ENCODE results near the gene CCNK.

CCNK gene

GRCh38 chr14:99462210-99462609 lies 19.0 kb upstream of the CCNK start:
- Histone ChIP-seq H3K4me2 (ENCODE audit: low read length) (no peak overlapping the region), H3K9ac (no peak overlapping the region), H2AFZ (no peak overlapping the region), H3K4me1 (no peaks in the 10 kb centered on the region), H3K27ac (no peak overlapping the region), H3K27me3 (ENCODE audit: control insufficient read depth, insufficient read depth, low read length) (no peaks in the 10 kb centered on the region), H3K79me2 (peaks cover 9% of the 10 kb centered on the region), H3K4me3 (ENCODE audit: low read depth, low read length) (no peak overlapping the region), H3K36me3 (ENCODE audit: control insufficient read depth, insufficient read depth, low read length) (no peaks in the 10 kb centered on the region), H3K9me3 (ENCODE audit: control insufficient read depth, low read length) (no peaks in the 10 kb centered on the region)
- TF ChIP-seq, protein P1, sequence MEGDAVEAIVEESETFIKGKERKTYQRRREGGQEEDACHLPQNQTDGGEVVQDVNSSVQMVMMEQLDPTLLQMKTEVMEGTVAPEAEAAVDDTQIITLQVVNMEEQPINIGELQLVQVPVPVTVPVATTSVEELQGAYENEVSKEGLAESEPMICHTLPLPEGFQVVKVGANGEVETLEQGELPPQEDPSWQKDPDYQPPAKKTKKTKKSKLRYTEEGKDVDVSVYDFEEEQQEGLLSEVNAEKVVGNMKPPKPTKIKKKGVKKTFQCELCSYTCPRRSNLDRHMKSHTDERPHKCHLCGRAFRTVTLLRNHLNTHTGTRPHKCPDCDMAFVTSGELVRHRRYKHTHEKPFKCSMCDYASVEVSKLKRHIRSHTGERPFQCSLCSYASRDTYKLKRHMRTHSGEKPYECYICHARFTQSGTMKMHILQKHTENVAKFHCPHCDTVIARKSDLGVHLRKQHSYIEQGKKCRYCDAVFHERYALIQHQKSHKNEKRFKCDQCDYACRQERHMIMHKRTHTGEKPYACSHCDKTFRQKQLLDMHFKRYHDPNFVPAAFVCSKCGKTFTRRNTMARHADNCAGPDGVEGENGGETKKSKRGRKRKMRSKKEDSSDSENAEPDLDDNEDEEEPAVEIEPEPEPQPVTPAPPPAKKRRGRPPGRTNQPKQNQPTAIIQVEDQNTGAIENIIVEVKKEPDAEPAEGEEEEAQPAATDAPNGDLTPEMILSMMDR (IDR thresholded peaks at IDR 0.05): no peak

- H3K9ac ChIP-seq: no peak overlapping the region
- no peak overlapping the region for H3K4me2 ChIP-seq (ENCODE audit: low read length)
- H3K36me3 ChIP-seq (ENCODE audit: control insufficient read depth, insufficient read depth, low read length): no peaks in the 10 kb centered on the region
- no peaks in the 10 kb centered on the region for H3K27me3 ChIP-seq (ENCODE audit: control insufficient read depth, insufficient read depth, low read length)
- H3K4me1 ChIP-seq: peaks cover 4% of the 10 kb centered on the region
- peaks cover 16% of the 10 kb centered on the region for H3K79me2 ChIP-seq
- TF ChIP-seq, protein P1 (IDR thresholded peaks at IDR 0.05): no peak
- no peak overlapping the region for H3K27ac ChIP-seq
- H3K9me3 ChIP-seq (ENCODE audit: control insufficient read depth, low read length): no peaks in the 10 kb centered on the region
- H2AFZ ChIP-seq: no peak overlapping the region
- no peak overlapping the region for H3K4me3 ChIP-seq (ENCODE audit: low read depth, low read length)
These were observed 17.2 kb upstream of the CCNK start for GRCh38 chr14:99463974-99464373.

DNA sequence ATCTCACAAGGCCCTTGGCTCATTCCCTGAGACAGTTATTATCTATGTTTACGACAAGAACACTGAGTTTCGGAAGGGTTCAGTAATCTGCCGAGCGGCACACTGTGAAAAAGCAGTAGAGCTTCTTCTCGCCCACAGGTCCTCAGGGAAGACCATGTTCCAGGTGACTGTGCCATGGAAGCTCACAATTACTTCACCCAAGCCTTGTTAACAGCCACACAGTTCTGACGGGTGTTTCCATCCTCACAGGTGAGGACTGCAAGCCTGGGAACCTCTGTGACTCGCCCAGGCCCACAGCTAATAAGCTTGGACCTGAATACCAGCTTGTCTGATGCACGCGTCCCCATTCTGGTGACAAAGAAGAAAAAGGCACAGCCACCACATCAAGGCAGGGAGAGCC lies 15.9 kb upstream of the CCNK start:
- H3K4me1 ChIP-seq: peaks cover 4% of the 10 kb centered on the region
- H3K79me2 ChIP-seq: peaks cover 25% of the 10 kb centered on the region
- no peak overlapping the region for H3K27ac ChIP-seq
- no peaks in the 10 kb centered on the region for H3K9me3 ChIP-seq (ENCODE audit: control insufficient read depth, low read length)
- H3K36me3 ChIP-seq (ENCODE audit: control insufficient read depth, insufficient read depth, low read length): no peaks in the 10 kb centered on the region
- H3K4me2 ChIP-seq (ENCODE audit: low read length): no peak overlapping the region
- H3K4me3 ChIP-seq (ENCODE audit: low read depth, low read length): no peak overlapping the region
- TF ChIP-seq, protein P1 (IDR thresholded peaks at IDR 0.05): no peak
- no peaks in the 10 kb centered on the region for H3K27me3 ChIP-seq (ENCODE audit: control insufficient read depth, insufficient read depth, low read length)
- no peak overlapping the region for H2AFZ ChIP-seq
- H3K9ac ChIP-seq: no peak overlapping the region

DNA sequence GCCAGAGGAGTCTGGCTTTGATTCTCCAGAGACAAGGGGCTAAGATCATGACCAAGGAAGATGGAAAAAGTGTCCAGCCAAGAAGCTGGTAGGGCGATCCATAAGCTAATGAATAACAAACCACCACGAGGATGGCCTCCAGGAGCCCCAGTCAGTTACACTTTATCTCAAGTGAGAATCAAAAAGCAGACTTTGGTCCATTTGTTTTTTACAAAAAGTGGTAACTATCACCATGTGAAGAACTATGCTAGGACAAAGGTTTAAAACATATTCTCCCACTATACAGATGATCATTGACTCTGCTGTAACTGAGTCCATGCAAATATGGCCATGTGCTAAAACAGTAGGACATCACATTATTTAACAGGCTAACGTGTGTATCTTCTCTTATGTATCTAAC lies 14.5 kb upstream of the CCNK start:
- TF ChIP-seq, protein P1 (IDR thresholded peaks at IDR 0.05): no peak
- H3K4me2 ChIP-seq (ENCODE audit: low read length): no peak overlapping the region
- H3K4me3 ChIP-seq (ENCODE audit: low read depth, low read length): no peak overlapping the region
- no peak overlapping the region for H3K27ac ChIP-seq
- peaks cover 4% of the 10 kb centered on the region for H3K4me1 ChIP-seq
- H3K9me3 ChIP-seq (ENCODE audit: control insufficient read depth, low read length): no peaks in the 10 kb centered on the region
- H2AFZ ChIP-seq: no peak overlapping the region
- H3K79me2 ChIP-seq: peaks cover 38% of the 10 kb centered on the region
- H3K9ac ChIP-seq: no peak overlapping the region
- no peaks in the 10 kb centered on the region for H3K36me3 ChIP-seq (ENCODE audit: control insufficient read depth, insufficient read depth, low read length)
- no peaks in the 10 kb centered on the region for H3K27me3 ChIP-seq (ENCODE audit: control insufficient read depth, insufficient read depth, low read length)

GRCh38 chr14:99467336-99468078 lies 13.7 kb upstream of the CCNK start:
- peaks cover 4% of the 10 kb centered on the region for H3K4me1 ChIP-seq
- no peak overlapping the region for H3K4me2 ChIP-seq (ENCODE audit: low read length)

More at GRCh38 chr14:99467336-99468078, 13.7 kb upstream of the CCNK start:
- H3K27ac ChIP-seq: no peak overlapping the region
- no peaks in the 10 kb centered on the region for H3K9me3 ChIP-seq (ENCODE audit: control insufficient read depth, low read length)
- H3K79me2 ChIP-seq: peaks cover 43% of the 10 kb centered on the region
- no peak overlapping the region for H2AFZ ChIP-seq
- H3K9ac ChIP-seq: no peak overlapping the region
- H3K36me3 ChIP-seq (ENCODE audit: control insufficient read depth, insufficient read depth, low read length): no peaks in the 10 kb centered on the region
- TF ChIP-seq, protein P1 (IDR thresholded peaks at IDR 0.05): no peak
- H3K4me3 ChIP-seq (ENCODE audit: low read depth, low read length): no peak overlapping the region
- H3K27me3 ChIP-seq (ENCODE audit: control insufficient read depth, insufficient read depth, low read length): no peaks in the 10 kb centered on the region
